Panc1 (cell line): ENCODE results near the gene HSD17B2. TPM values are rescaled to one million over a fixed set of nuclear protein-coding genes. Genes with fewer than 3 reads are reported as not detected.

ENCODE experiments used
- ATAC-seq: fragments of 200-7000 bp; cut with Tn5 transposase; 2 replicates; pipeline ENCODE4 v1.9.1; 2020; ENCODE audit warnings: mild to moderate bottlenecking, moderate library complexity
- BruUV-seq: library from RNA; stranded (reverse); fragments of 400-500 nt; replicated peaks from 2 replicates; lab custom pipeline; 2021; lab: Mats Ljungman, UMichigan
- CTCF ChIA-PET: fragments of 300-600 bp; sonication (Branson Sonifier 250); formaldehyde crosslinking; loops from one replicate; lab custom pipeline; 2022; ENCODE audit warnings: antibody characterized with exemption; lab: Charles Lee
- POLR2A ChIA-PET: fragments of 300-600 bp; sonication (Branson Sonifier 250); formaldehyde crosslinking; loops from one replicate; lab custom pipeline; 2022; ENCODE audit warnings: antibody characterized with exemption; lab: Charles Lee
- DNase-seq: peaks from one replicate; pipeline ENCODE4 v3.0.0-alpha.2; 2010; ENCODE audit warnings: low read depth, low spot score
- H3K27ac ChIP-seq: 2 replicates; pipeline ENCODE4 v1.5.1; 2011; ENCODE audit warnings: mild to moderate bottlenecking, low read length, inconsistent platforms
- H3K27me3 ChIP-seq: fragments of 200-500 bp; sonication (Bioruptor generic); 2 replicates; pipeline ENCODE4 v1.6.0; 2014; ENCODE audit warnings: low read length, inconsistent platforms; ENCODE audit not compliant: control insufficient read depth, insufficient read depth
- H3K36me3 ChIP-seq: fragments of 200-500 bp; sonication (Bioruptor generic); 2 replicates; pipeline ENCODE4 v1.5.1; 2014; ENCODE audit warnings: inconsistent platforms, mild to moderate bottlenecking, low read length, moderate library complexity; ENCODE audit not compliant: control insufficient read depth, insufficient read depth
- H3K4me1 ChIP-seq: 2 replicates; pipeline ENCODE4 v1.5.1; 2011; ENCODE audit warnings: inconsistent platforms, mild to moderate bottlenecking, low read length, moderate library complexity; ENCODE audit not compliant: control insufficient read depth, insufficient read depth
- H3K4me3 ChIP-seq, 2 experiments: 2 replicates each; pipeline ENCODE4 v1.5.1; 2011 to 2012; ENCODE audit warnings: low read depth in 2 of 2, low read length in 2 of 2, mild to moderate bottlenecking in 2 of 2, inconsistent platforms in 1 of 2, moderate library complexity in 1 of 2
- H3K9me3 ChIP-seq: fragments of 200-500 bp; sonication (Bioruptor generic); 2 replicates; pipeline ENCODE4 v1.5.1; 2014; ENCODE audit warnings: low read depth, mild to moderate bottlenecking, inconsistent platforms, low read length, moderate library complexity; ENCODE audit not compliant: control insufficient read depth, insufficient read depth
- CTCF ChIP-seq: fragments of 450-650 bp; IDR thresholded peaks from 2 replicates; pipeline ENCODE4 v1.5.1; 2017; ENCODE audit warnings: mild to moderate bottlenecking
- POLR2AphosphoS5 ChIP-seq: IDR thresholded peaks from 2 replicates; pipeline ENCODE4 v1.6.1; 2012; ENCODE audit warnings: mild to moderate bottlenecking, low read depth, low read length, moderate library complexity
- REST ChIP-seq, 2 experiments: IDR thresholded peaks; 2 replicates each; pipeline ENCODE4 v1.6.1; 2011 to 2012; ENCODE audit warnings: low read depth in 2 of 2, control low read depth in 1 of 2, low read length in 1 of 2, mild to moderate bottlenecking in 1 of 2, moderate library complexity in 1 of 2; ENCODE audit not compliant: insufficient read depth in 1 of 2
- SIN3A ChIP-seq: IDR thresholded peaks from 2 replicates; pipeline ENCODE4 v1.6.1; 2012; ENCODE audit warnings: low read depth, mild to moderate bottlenecking, low read length, moderate library complexity, borderline replicate concordance; ENCODE audit not compliant: insufficient read depth
- TCF7L2 ChIP-seq: IDR thresholded peaks from 2 replicates; pipeline ENCODE4 v1.6.1; 2011; ENCODE audit warnings: mild to moderate bottlenecking, low read depth, low read length, inconsistent platforms
- in situ Hi-C: cut with HindIII; loops from 2 replicates; pipeline ENCODE4 v1.10.0; 2016; ENCODE audit warnings: low sequenced_read_pairs, low pct_unique_long_range_greater_than_20kb
- intact Hi-C: fragments of 100-400 bp; cut with micrococcal nuclease; formaldehyde crosslinking; loops from one replicate; pipeline ENCODE4 v1.10.0; 2022; ENCODE audit not compliant: unreplicated experiment
- total RNA-seq: library from RNA; stranded (reverse); gene quantifications from one replicate; pipeline ENCODE4 v1.2.1, GENCODE V29; 2021; ENCODE audit not compliant: unreplicated experiment

HSD17B2 gene
- total RNA-seq, 1 experiment from 2014 or later = 0.41 TPM

- Histone ChIP-seq H3K27ac (no peak overlapping the region), H3K4me1 (no peaks in the 10 kb centered on the region), H3K9me3 (no peaks in the 10 kb centered on the region), H3K36me3 (no peaks in the 10 kb centered on the region), H3K27me3 (peaks cover 2% of the 10 kb centered on the region; the same call in 1 of the 2 replicates), H3K4me3 (no peak overlapping the region)
- TF ChIP-seq REST (IDR thresholded peaks at IDR 0.05; ENCODE audit: insufficient read depth in 1 of 2, low read depth in 2 of 2, low read length in 1 of 2) = no peak
- TF ChIP-seq CTCF = no peak
- no peak for TF ChIP-seq SIN3A
- TF ChIP-seq POLR2AphosphoS5 = no peak
- no peak for TF ChIP-seq TCF7L2
- POLR2A ChIA-PET = no interaction called here
- in situ Hi-C loops (no loop called here), intact Hi-C loops (no loop called here)
- BruUV-seq = no TSS peak
- no peak for DNase-seq
- CTCF ChIA-PET = no interaction called here
- ATAC-seq = no peak
Observed at GRCh38 chr16:82044585-82044911, 9.5 kb downstream of the HSD17B2 start.

- in situ Hi-C loops = no loop called here
- TF ChIP-seq TCF7L2 (no peak), POLR2AphosphoS5 (no peak)
- Histone ChIP-seq H3K4me3 (no peak overlapping the region), H3K4me1 (no peaks in the 10 kb centered on the region), H3K36me3 (no peaks in the 10 kb centered on the region), H3K9me3 (no peaks in the 10 kb centered on the region), H3K27me3 (peaks cover 2% of the 10 kb centered on the region; the same call in 1 of the 2 replicates), H3K27ac (no peak overlapping the region)
- no TSS peak for BruUV-seq
- DNase-seq (no peak), ATAC-seq (no peak)
- intact Hi-C loops = no loop called here
- ChIA-PET POLR2A (no interaction called here), CTCF (no interaction called here)
Observed at GRCh38 chr16:82045465-82045864, 10.4 kb downstream of the HSD17B2 start.

- ATAC-seq (no peak), DNase-seq (no peak)
- H3K36me3 ChIP-seq = no peaks in the 10 kb centered on the region
- H3K4me1 ChIP-seq = no peaks in the 10 kb centered on the region
- in situ Hi-C loops = no loop called here
- intact Hi-C loops = no loop called here
- H3K9me3 ChIP-seq = no peaks in the 10 kb centered on the region
- no peak overlapping the region for H3K4me3 ChIP-seq
- no peak overlapping the region for H3K27ac ChIP-seq
- H3K27me3 ChIP-seq = peaks cover 2% of the 10 kb centered on the region; the same call in 1 of the 2 replicates
- ChIA-PET CTCF (no interaction called here), POLR2A (no interaction called here)
- no TSS peak for BruUV-seq
- no peak for TF ChIP-seq SIN3A
- TF ChIP-seq TCF7L2 = no peak
- no peak for TF ChIP-seq POLR2AphosphoS5
- no peak for TF ChIP-seq CTCF
Observed at GRCh38 chr16:82046541-82046940, 11.5 kb downstream of the HSD17B2 start.
